Activated CD8-positive, alpha-beta T cell treated with anti-CD3 and anti-CD28 coated beads for 36 hours (primary cell): ENCODE data around the gene KIF26B. TPM values are rescaled to one million over a fixed set of nuclear protein-coding genes. Genes with fewer than 3 reads are reported as not detected.

Experiments used
- ATAC-seq: fragments of 200-7000 bp; cut with Tn5 transposase; one replicate; pipeline ENCODE4 v1.10.0; 2021; ENCODE audit warnings: mild to moderate bottlenecking, moderate library complexity
- CTCF ChIA-PET: fragments of 350-600 bp; sonication (Branson Sonifier 250); formaldehyde crosslinking; loops from one replicate; lab custom pipeline; 2021; ENCODE audit warnings: antibody characterized with exemption; lab: Charles Lee
- POLR2A ChIA-PET: fragments of 350-600 bp; sonication (Branson Sonifier 250); formaldehyde crosslinking; loops from one replicate; lab custom pipeline; 2021; ENCODE audit warnings: antibody characterized with exemption; lab: Charles Lee
- DNase-seq: peaks from one replicate; pipeline ENCODE4 v3.0.0-alpha.2; 2020
- H3K27ac Mint-ChIP-seq: one replicate; pipeline ENCODE4 v1.8.0; 2021; ENCODE audit warnings: mild to moderate bottlenecking, mixed read lengths
- H3K27me3 Mint-ChIP-seq: one replicate; pipeline ENCODE4 v1.8.0; 2021; ENCODE audit warnings: mixed read lengths
- H3K36me3 Mint-ChIP-seq: one replicate; pipeline ENCODE4 v1.8.0; 2021; ENCODE audit warnings: low read depth, mixed read lengths
- H3K4me1 Mint-ChIP-seq: one replicate; pipeline ENCODE4 v1.8.0; 2021; ENCODE audit warnings: low read depth, mixed read lengths
- H3K4me3 Mint-ChIP-seq: one replicate; pipeline ENCODE4 v1.8.0; 2021; ENCODE audit warnings: mild to moderate bottlenecking, moderate library complexity, mixed read lengths
- H3K9me3 Mint-ChIP-seq: one replicate; pipeline ENCODE4 v1.8.0; 2021; ENCODE audit warnings: mixed read lengths
- intact Hi-C: fragments of 100-400 bp; cut with micrococcal nuclease; formaldehyde crosslinking; loops from one replicate; pipeline ENCODE4 v1.10.0; 2022
- total RNA-seq, 2 experiments: library from RNA; stranded (reverse); gene quantifications; one replicate each; pipeline ENCODE4 v1.2.3, GENCODE V29; 2021
- TF ChIP-seq, protein P1 (sequence below): fragments of 200-600 bp; IDR thresholded peaks from one replicate; pipeline ENCODE4 v1.8.0; 2022; ENCODE audit warnings: antibody characterized with exemption, mild to moderate bottlenecking

The KIF26B gene
- total RNA-seq, 2 experiments from 2014 or later, result 0.16 TPM

- ChIA-PET CTCF (no interaction called here), POLR2A (no interaction called here)
- ATAC-seq, result no peak
- intact Hi-C loops, result no loop called here
- no peaks in the 10 kb centered on the region for H3K4me1 Mint-ChIP-seq
- DNase-seq, result no peak
- TF ChIP-seq, protein P1, sequence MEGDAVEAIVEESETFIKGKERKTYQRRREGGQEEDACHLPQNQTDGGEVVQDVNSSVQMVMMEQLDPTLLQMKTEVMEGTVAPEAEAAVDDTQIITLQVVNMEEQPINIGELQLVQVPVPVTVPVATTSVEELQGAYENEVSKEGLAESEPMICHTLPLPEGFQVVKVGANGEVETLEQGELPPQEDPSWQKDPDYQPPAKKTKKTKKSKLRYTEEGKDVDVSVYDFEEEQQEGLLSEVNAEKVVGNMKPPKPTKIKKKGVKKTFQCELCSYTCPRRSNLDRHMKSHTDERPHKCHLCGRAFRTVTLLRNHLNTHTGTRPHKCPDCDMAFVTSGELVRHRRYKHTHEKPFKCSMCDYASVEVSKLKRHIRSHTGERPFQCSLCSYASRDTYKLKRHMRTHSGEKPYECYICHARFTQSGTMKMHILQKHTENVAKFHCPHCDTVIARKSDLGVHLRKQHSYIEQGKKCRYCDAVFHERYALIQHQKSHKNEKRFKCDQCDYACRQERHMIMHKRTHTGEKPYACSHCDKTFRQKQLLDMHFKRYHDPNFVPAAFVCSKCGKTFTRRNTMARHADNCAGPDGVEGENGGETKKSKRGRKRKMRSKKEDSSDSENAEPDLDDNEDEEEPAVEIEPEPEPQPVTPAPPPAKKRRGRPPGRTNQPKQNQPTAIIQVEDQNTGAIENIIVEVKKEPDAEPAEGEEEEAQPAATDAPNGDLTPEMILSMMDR, result no peak
- peaks cover 24% of the 10 kb centered on the region for H3K9me3 Mint-ChIP-seq
- no peak overlapping the region for H3K27ac Mint-ChIP-seq
- no peak overlapping the region for H3K4me3 Mint-ChIP-seq
- peaks cover 34% of the 10 kb centered on the region for H3K36me3 Mint-ChIP-seq
- no peaks in the 10 kb centered on the region for H3K27me3 Mint-ChIP-seq
Measured at GRCh38 chr1:245753807-245754206, 599.0 kb downstream of the KIF26B start.

DNA sequence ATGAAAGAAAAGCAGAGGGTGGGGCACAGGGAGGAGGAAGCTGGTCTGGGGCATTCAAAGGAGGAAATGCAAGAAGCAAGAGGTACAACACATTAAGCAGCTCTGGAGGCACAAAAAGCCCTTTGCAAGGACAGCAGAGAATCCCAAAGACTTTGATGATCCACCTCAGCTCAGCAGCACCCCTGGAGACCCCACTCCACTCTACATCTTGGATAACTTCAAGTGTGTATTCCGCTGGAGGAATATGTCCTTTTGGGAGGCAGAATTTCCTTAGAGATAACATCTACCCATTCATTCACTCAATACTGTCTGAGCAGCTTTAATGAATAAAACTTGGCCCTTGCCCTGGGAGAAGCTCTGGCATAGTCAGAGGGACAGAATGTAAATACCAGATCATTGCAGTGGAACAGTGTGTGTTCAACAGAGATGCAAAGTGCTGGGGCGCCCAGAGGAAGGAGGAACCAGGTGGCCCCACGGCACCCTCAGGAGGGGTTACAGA lies 599.7 kb downstream of the KIF26B start:
- DNase-seq (no peak), ATAC-seq (no peak)
- Mint-ChIP-seq H3K27ac (no peak overlapping the region), H3K4me3 (no peak overlapping the region), H3K4me1 (no peaks in the 10 kb centered on the region), H3K27me3 (no peaks in the 10 kb centered on the region), H3K9me3 (peaks cover 25% of the 10 kb centered on the region), H3K36me3 (peaks cover 34% of the 10 kb centered on the region)
- ChIA-PET CTCF (no interaction called here), POLR2A (no interaction called here)
- intact Hi-C loops, result no loop called here
- TF ChIP-seq, protein P1, result no peak
